Stimulated activated CD8-positive, alpha-beta memory T cell treated with anti-CD3 and anti-CD28 coated beads, Interleukin-15, amount 100 ng/mL, for 4 hours (primary cell): ENCODE data around the gene KIF19.

Experiments used
- DNase-seq, 2 donors: peaks; one replicate each; pipeline ENCODE4 v3.0.0-alpha.2; 2020; ENCODE audit warnings: low read depth in 2 of 2

The KIF19 gene

GRCh38 chr17:74303305-74303704 lies 22.7 kb upstream of the KIF19 start:
- no peak for DNase-seq

- no peak for DNase-seq
These were observed 21.8 kb upstream of the KIF19 start for GRCh38 chr17:74304184-74304583.

GRCh38 chr17:74305865-74306654 lies 20.0 kb upstream of the KIF19 start:
- no peak for DNase-seq

DNA sequence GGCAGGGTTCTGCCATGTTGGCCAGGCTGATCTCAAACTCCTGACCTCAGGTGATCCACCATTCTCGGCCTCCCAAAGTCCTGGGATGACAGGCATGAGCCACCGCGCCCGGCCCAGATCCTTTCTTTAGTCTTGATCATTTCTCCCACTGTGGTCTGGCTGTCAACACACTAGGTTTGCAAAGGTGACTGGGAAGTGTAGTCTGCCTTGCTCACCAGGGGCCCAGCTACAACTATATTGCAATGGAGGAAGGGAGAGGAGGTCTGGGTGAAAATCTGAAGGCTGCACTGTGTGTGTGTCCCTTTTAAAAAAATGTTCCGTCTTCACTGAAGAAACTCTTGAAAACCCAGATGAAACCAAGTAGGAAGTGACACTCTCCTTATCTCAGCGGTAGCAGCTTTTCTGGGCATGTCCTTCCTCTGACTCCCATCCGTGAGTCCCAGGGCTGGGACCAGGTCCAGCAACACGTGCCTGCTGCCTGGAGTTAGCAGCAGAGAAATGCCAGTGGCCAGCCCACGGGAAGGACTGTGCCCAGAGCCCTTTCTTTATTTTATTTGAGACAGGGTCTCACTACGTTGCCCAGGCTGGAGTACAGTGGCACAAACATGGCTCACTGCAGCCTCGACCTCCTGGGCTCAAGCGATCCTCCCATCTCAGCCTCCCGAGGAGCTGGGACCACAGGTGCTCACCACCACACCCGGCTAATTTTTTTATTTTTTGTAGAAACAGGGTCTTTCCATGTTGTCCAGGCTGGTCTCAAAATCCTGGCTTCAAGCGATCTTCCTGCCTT lies 17.8 kb upstream of the KIF19 start:
- DNase-seq, result no peak

GRCh38 chr17:74309902-74310301 lies 16.1 kb upstream of the KIF19 start:
- DNase-seq, result no peak

DNA sequence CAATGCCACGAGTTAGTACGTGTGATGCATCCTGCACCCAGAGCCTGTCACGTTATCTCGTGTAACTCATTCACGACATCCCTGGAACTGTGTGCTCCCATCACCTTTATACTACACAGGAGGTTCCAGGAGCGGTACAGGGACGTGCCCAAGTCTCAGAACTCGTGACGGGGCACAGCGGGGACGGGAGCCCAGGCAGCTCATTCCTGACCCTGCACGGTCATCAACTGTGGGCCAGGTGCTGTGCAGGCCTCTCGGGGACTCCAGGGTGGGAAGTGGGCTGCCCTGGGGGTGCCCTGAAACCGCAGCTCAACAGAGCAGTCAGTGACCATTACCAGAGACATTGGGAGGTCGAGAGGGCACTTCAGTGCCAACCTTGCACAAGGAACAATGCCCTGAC lies 11.1 kb upstream of the KIF19 start:
- DNase-seq, result no peak

DNA sequence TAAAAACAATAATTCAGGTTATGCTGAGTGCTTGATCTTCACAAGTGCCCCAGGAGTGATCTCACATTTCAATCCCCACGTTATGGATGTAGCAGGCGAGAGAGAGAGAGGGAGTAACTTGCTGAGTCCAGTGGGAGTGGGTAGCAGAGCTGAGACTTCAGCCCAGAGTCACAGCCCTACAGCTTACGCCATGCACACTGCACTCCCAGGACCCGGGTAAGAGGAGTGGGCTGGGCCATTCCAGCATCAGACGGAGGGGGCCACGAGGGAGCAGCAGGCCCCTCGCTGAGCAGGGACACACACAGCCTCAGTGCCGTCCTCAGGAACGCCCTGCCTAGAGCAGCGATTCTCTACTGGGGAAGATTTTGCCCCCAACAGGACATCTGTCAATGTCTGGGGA lies 9.8 kb upstream of the KIF19 start:
- no peak for DNase-seq

- no peak for DNase-seq
These were observed 9.0 kb upstream of the KIF19 start for GRCh38 chr17:74317071-74317470.

DNA sequence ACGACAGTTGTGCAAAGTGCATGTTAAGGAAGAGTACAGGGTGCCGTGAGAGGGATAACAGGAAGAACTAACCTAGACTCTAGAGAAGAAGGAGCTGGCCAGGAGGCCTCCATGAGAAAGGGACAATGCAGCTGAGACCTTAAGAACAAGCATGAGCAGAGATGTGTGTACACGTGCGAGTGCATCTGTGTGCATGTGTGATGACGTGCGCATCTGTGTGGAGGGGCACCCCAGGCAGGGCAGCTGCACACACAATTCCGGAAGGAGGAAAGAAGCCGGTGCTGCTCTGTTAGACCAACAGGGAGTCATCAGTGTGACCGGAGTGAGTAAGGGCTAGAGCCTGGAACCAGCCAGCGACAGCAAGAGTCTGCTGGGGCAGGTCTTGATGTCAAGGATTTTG lies 7.6 kb upstream of the KIF19 start:
- no peak for DNase-seq

DNA sequence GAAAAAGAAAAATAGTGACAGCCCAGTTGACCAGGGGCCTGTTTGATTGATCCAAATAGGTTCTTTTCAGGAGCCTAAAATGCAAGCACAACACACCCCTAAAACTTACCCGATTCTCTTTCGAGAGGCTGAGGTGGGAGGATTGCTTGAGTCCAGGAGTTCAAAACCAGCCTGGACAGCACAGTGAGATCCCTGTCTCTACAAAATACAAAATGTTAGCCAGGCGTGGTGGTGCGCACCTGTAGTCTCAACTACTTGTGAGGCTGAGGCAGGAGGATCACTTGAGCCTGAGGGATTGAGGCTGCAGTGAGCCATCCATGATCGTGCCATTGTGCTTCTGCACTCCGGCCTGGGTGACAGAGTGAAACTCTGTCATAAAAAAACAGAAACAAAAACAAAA lies 1.5 kb upstream of the KIF19 start:
- no peak for DNase-seq

GRCh38 chr17:74325376-74325742 lies 667 bp upstream of the KIF19 start:
- no peak for DNase-seq

DNA sequence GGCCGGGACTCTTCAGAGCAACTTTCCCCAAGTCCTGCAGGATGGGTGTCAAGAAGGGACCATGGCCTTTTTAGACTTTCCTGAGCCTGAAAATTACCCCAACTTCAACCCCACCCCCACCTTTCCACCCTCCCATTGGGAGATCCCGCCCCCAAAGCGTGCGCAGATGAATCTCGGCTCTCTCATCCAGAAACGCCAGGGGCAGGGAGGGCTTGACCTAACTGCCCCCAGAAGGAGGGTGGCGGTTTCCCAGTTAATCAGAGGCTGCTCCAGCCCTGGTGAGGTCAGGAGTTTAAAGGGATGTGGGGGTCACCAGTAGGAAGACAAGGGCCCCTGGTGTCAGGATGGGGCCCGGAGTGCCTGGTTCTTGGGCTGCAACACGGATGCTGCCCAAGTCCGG lies 480 bp downstream of the KIF19 start:
- no peak for DNase-seq

DNA sequence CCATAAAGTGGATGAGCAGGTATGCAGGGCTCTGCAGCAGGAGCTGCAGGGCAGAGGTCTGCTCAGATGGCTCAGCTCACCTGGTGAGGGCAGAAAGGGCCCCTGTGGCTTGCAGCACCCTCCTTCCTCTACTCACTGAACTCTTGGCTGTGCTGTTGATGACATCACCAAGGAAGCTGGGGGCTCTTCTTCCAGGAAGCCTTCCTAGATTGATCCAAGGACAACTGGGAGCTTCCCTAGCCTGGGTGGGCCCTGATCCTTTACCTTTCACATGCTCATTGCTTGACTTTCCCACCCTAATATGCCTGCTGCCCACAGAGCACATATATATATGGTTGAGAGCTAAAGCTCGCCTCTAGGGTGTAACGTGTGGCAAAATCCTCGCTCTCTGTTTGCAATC lies 2.5 kb downstream of the KIF19 start:
- no peak for DNase-seq

- no peak for DNase-seq
These were observed 3.4 kb downstream of the KIF19 start for GRCh38 chr17:74329378-74329777.

- DNase-seq, result no peak
These were observed 4.4 kb downstream of the KIF19 start for GRCh38 chr17:74330446-74330845.

DNA sequence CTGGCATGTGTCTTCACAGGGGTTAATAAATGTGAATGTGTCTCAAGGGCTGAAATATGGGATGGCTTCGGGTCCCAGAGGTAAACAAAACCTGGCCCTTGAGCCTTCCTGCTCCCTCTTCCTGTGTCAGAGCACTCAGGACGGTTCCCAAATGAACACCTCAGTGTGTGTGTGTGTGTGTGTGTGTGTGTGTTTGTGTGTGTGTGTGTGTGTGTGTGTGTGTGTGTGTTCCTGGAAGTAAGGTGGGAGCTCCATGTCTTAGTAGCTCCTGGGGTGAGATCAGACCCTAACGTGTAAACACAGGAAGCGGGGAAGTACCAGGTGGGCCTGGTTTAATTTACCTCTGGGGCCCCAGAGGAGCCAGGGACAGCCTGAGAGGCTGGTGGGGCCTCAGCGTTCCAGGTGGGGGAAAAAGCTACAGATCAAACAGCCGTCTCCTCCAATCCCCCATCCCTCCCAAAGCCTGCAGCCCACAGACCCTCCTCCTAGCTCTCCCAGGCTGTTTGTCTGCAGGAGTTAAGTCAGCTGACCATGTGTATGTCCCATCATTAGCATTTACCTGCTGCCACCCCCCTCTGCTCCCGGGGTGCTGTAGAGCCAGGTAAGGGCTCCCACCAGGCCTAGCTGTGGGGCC lies 6.1 kb downstream of the KIF19 start:
- DNase-seq, result no peak

DNA sequence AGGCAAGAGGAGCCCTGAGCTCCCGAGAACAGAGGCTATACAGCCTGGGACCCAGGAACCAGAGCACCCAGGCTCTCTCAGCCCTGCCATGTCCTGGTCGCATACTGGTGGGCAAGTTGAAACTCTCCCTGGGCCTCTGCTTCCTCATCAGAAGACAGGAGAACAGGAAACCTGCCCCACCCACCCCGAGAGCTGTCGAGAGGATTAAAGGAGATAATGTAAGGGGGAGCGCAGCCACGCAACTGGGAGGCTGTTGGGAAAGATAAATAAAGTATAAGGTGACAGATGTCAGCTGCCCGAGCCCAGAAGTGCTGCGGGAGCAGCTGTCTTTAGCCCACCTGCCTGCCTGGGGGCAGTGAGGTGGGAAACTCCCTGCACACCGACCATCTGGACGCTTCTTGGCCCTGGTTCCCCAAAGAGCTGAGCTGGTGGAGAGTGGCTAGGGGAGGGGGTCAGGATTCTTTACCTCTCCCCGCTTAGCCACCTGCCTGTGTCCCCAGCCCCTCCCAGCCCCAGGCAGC lies 6.8 kb downstream of the KIF19 start:
- DNase-seq, result no peak

- DNase-seq, result no peak
These were observed 8.5 kb downstream of the KIF19 start for GRCh38 chr17:74334393-74335039.

- no peak for DNase-seq
These were observed 9.6 kb downstream of the KIF19 start for GRCh38 chr17:74335529-74336062.

DNA sequence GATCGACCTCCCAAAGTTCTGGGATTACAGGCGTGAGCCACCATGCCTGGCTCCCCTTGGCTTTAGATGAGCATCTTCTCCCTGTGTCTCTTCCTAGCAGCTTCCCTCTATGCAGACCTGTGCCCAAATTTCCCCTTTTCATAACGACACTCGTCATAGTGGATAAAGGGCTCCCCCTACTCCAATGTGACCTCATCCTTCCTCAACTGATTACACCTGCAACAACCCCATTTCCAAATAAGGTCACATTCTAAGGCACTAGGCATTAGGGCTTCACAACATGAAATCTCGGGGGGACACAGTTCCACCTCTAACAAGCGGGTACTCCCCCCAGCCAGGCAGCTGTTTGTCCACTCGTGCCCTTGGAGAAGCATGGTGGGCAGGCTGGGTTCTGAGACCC lies 10.3 kb downstream of the KIF19 start:
- DNase-seq, result no peak

GRCh38 chr17:74337834-74338500 lies 11.9 kb downstream of the KIF19 start:
- DNase-seq, result no peak
